ENCODE results near the gene ARPC5L. TPM values are rescaled to one million over a fixed set of nuclear protein-coding genes. Genes with fewer than 3 reads are reported as not detected.

ARPC5L gene
- total RNA-seq, 1 donor from 2014 or later: 39.9 TPM

DNA sequence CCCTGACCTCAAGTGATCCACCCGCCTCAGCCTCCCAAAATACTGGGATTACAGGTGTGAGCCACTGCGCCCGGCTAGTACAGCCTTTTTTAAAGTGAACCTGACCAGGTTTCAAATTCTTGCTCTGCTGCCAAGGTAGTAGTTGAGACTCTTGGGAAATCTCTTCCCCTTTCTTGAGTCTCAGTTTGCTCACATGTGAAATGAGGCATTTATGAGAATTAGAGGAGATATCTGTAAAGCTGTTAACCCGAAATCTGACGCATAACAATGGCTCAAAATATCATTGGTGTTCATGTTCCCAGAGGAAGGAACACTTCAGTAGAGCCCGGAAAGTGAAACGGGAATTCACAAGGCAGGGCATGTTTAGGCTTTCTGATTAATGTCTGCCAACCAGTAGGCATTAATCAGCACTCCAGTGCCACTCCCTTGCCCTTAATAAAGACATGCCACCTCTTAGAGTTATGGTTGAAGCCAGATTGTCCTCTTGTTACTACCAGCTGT lies 1.5 kb downstream of the ARPC5L start:
- DNase-seq (ENCODE audit: low spot score): no peak

DNA sequence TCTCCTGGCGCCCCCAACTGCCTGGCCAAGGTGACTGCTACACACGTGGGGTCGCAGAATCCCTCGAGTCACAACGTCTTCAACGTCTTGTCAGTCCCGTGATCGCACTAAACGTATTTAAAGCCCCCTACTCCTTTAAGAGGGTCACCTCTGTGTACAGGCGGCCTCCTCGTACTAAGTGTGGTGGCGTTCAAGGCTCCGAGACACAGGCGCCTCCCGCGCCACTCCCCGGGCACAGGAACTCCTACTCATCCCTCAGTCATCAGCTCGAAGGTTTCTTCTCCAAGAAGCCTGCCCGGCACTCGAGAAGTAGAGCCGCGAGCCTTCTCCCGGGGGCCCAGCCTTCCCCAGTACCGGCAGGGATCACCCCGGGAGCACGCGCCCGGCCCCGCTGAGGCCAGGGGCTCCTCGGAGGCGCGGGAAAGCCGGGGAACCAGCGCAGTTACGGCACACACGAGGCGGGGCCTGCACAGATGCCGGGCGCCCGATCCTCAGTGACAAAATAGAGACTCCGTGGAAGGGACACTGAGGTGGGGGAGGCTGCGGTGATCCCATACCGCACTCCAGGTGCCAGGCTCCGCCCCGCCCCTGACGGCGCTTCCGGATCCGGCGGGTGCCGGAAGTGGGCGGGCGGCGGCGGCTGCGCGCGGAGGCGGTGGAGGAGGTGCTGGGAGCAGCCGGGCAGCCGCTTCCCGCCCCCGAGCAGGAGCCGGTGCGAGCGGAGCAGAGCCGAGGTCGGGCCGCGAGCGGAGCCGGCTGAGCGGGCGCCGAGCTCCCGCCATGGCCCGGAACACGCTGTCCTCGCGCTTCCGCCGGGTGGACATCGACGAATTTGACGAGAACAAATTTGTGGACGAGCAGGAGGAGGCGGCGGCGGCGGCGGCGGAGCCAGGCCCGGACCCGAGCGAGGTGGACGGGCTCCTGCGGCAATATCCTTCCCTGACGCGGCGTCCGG lies 6.9 kb downstream of the ARPC5L start:
- DNase-seq (ENCODE audit: low spot score): peak; percentile 97

GRCh38 chr9:124869466-124869985 lies 7.6 kb downstream of the ARPC5L start:
- no peak for DNase-seq (ENCODE audit: low spot score)

DNA sequence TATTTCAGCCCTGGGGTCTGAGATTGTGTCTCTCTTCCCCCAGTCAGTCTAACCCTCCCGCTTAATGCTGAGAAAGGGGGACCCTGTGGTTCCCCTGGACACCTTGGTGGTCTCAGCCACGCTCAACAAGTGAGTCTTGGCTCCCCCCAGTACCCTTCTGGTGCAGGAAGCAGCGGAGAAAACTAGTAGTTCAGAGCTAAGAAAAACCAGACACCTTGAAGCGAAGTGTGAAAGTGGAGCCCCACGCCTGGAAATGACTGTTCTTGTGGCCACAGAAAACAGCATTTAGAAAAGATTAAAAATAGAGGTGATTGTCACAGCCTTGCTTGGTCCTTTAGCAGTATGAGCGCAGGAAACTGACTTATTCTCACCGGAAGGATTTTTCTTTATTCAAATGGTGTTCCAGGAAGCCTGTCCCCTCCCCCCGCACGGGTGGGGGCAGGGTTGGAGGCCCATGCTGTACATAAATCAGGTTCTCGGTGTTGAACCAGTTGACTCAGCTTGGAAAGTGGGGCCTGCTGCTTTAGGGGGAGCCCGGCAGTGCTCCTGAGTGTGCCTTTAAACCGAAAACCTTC lies 8.1 kb downstream of the ARPC5L start:
- no peak for DNase-seq (ENCODE audit: low spot score)

- DNase-seq (ENCODE audit: low spot score): no peak
Measured at GRCh38 chr9:124870723-124871122, 8.8 kb downstream of the ARPC5L start.

GRCh38 chr9:124871156-124871561 lies 9.2 kb downstream of the ARPC5L start:
- DNase-seq (ENCODE audit: low spot score): no peak

DNA sequence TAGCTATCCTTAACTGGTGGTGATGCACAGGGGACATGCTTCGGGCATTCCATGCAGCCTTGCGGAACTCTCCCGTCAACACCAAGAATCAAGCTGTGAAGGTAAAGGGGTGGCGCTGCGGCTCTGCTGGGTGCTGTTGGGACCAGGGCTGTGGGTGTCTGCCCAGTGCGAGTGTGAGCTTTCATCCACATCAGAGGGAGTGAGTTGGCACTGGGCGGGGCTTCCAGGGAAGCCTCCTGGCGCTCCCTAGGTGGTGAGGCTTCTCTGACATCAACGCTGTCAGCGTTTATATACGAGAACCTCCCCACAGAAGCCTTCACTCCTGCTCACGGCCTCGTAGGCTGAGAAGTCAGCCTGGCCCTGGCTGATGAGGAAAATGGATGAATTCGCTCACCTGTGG lies 11.7 kb downstream of the ARPC5L start:
- no peak for DNase-seq (ENCODE audit: low spot score)

DNA sequence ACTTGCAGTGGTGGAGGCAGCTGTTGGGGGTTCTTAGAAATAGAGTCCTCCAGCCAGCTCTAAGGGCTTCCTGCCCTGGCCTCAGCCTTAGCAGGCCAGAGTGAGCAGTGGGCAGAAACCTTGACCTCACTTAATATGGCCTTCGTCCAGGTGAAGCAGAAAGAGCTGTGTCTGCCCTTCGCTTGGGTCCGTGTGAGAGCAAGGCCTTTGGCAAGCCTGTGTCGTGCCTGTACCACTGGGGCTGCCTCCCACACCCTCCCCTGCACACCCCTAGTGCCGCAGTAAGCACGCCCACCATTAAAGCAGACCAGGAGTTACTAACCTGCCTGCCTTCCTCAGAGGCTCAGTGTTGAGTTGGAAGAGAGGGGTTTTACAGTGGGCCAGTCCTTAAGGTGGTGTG lies 13.6 kb downstream of the ARPC5L start:
- no peak for DNase-seq (ENCODE audit: low spot score)

GRCh38 chr9:124877021-124877782 lies 15.3 kb downstream of the ARPC5L start:
- DNase-seq (ENCODE audit: low spot score): no peak

- no peak for DNase-seq (ENCODE audit: low spot score)
Measured at GRCh38 chr9:124878021-124878420, 16.1 kb downstream of the ARPC5L start.

- DNase-seq (ENCODE audit: low spot score): no peak
Measured at GRCh38 chr9:124878518-124878917, 16.6 kb downstream of the ARPC5L start.

- no peak for DNase-seq (ENCODE audit: low spot score)
Measured at GRCh38 chr9:124879226-124879625, 17.3 kb downstream of the ARPC5L start.

DNA sequence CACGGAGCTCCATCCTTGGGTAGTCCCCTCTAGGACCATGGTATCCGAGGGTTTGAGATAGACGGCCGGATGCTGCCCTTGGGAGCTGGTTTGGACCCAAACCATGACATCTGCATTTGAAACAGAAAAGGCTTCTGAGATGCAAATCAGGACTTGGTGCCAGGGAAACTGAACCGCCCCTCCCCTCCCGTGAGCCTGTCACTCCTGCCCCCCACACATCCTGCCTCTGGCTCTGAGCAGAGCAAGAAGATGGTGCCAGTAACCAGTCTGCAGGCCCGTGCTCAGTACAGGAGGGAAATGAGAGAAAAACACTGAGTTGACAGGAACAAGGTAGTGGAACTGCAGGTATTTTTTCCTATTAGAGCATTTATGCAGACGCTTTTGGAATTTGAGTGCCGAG lies 18.6 kb downstream of the ARPC5L start:
- no peak for DNase-seq (ENCODE audit: low spot score)

DNA sequence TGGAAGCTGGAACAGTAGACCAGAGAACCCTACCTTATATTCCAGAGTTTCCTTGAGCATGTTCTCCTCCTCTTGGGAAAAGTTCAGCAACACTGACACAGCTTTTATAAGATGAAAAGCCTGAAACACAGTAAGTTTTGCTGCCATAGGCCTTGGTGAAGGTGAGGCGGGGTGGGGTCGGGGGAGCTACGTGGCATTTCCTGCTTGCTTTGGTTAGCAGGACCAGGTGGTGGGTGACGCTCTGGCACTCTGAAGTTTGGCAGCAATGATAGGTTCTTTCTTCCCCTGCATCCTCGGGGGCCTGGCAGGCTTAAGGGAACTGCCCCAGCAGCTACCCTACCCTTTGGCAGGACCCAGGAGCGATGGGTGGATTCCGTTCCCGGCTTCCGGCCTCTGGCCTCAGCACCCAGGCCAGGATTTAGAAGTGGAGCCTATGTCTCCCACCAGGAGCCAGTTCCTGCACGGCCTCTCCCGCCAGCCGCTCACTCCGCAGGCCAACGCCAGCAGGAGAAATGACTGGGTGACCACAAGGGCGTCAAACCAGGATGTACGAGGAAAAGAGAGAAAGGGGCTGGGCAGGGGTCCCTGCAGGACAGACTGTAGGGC lies 19.3 kb downstream of the ARPC5L start:
- no peak for DNase-seq (ENCODE audit: low spot score)

DNA sequence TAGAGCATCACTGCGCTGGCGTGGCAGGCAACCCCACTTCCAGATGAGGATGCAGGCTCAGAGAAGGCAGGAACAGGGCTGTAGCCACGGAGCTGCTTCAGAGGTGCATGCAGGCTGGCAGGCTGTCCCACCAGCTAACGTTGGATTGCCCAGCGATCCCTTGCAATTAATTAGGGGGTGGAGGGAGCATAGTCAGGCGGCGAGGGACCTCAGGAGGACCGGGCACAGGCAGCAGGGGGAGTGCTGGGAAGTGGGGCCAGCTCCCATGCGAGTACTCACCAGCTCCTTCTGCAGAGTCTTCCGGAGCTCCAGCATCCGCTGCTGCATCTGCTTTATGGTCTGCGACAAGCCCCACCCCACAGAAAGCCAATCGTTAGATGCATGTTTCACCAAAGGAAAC lies 20.3 kb downstream of the ARPC5L start:
- no peak for DNase-seq (ENCODE audit: low spot score)

GRCh38 chr9:124884376-124884775 lies 22.4 kb downstream of the ARPC5L start:
- no peak for DNase-seq (ENCODE audit: low spot score)

- no peak for DNase-seq (ENCODE audit: low spot score)
Measured at GRCh38 chr9:124885551-124885950, 23.6 kb downstream of the ARPC5L start.

GRCh38 chr9:124886461-124886860 lies 24.5 kb downstream of the ARPC5L start:
- DNase-seq (ENCODE audit: low spot score): no peak

GRCh38 chr9:124886866-124887492 lies 25.0 kb downstream of the ARPC5L start:
- DNase-seq (ENCODE audit: low spot score): no peak

DNA sequence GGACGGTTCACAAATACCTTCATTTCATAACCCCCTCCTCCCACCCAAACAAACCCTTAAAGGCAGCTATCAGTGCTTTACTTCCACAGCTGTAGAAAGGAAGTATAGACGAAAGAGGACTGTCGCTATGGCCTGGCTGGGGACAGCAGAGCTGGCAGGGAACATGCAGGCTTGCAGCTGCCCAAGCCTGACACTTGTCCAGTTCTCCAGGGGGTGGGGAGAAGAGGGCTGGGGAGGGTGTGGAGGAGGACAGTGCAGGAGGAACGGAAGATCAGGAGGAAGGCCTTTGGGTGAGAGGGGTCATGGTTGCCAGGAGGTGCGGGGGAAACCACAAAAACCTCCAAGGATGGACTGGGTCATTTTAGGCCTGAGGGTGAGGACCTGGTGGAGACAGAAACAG lies 25.9 kb downstream of the ARPC5L start:
- DNase-seq (ENCODE audit: low spot score): no peak

DNA sequence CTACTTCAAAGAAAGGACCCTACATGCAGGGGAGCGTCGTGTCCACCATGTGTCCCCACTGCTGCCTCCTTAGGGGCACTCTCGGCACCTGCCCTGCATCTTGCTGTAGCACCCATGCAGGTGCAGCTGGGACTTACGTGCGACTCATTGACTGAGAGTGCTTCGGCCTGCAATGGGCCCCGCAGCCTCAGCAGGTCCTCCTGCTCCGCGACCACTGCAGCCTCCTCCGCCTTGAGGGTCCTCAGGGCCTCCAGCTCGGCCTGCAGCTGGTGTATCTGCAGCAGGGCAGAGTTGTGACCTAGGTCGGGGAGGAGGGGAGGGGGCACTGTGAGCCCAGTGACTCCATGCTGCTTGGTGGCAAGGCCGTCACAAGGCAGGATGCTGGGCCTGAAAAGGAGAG lies 27.1 kb downstream of the ARPC5L start:
- DNase-seq (ENCODE audit: low spot score): no peak
